C4-2B (cell line): ENCODE results near the gene MAP6.

ENCODE experiments used
- CTCF ChIP-seq: fragments of 450-650 bp; conservative IDR thresholded peaks from 2 replicates; pipeline ENCODE4 v1.5.1; 2017; ENCODE audit warnings: mild to moderate bottlenecking
- ZFX ChIP-seq: fragments of 450-650 bp; IDR thresholded peaks from 2 replicates; pipeline ENCODE4 v1.6.1; 2017

GRCh38 chr11:75644370-75644769, 24.5 kb downstream of the MAP6 start:
- TF ChIP-seq CTCF (no peak), ZFX (no peak)
